ENCODE data around the gene PAIP2B. TPM values are rescaled to one million over a fixed set of nuclear protein-coding genes. Genes with fewer than 3 reads are reported as not detected.
"Not testable (repeated sequence)": the region's sequence is repeated elsewhere in the genome, so short reads cannot be mapped to it uniquely, and the experiment has no call there.

Gene PAIP2B
- total RNA-seq, 2 donors from 2014 or later = 4.7 to 6.3 TPM

GRCh38 chr2:71224457-71224856, 2.4 kb downstream of the PAIP2B start:
- DNase-seq (no peak), ATAC-seq (no peak)
- intact Hi-C loops (cut with DNase I, micrococcal nuclease) = no loop called here

- DNase-seq = peak; percentile 71 to 73
- no peak for ATAC-seq
- intact Hi-C loops (cut with DNase I, micrococcal nuclease) = no loop called here
Measured at GRCh38 chr2:71223767-71224333, 3.1 kb downstream of the PAIP2B start.

DNA sequence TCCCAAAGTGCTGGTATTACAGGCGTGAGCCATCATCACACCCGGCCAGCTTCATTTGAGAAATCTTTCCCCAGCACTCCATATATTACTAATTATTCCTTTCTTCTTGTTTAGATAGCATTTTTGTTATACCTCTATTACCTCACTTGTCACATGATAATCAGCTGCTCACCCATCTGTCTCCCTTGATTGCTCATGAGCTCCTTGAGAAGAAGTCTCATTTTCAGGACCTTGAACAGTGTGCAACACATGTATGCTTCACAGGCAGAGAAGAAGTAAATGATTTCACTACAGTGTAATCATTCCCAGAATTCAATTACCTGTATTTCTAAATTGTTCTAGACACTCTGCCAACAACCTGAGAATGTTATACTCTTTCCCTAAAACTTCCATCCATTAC, 6.2 kb downstream of the PAIP2B start:
- ATAC-seq = no peak

GRCh38 chr2:71216501-71216900, 10.4 kb downstream of the PAIP2B start:
- DNase-seq (no peak), ATAC-seq (no peak)
- intact Hi-C loops (cut with DNase I, micrococcal nuclease) = no loop called here

More for the DNA sequence above, 6.2 kb downstream of the PAIP2B start:
- intact Hi-C loops (cut with DNase I, micrococcal nuclease) = no loop called here
- DNase-seq = no peak

DNA sequence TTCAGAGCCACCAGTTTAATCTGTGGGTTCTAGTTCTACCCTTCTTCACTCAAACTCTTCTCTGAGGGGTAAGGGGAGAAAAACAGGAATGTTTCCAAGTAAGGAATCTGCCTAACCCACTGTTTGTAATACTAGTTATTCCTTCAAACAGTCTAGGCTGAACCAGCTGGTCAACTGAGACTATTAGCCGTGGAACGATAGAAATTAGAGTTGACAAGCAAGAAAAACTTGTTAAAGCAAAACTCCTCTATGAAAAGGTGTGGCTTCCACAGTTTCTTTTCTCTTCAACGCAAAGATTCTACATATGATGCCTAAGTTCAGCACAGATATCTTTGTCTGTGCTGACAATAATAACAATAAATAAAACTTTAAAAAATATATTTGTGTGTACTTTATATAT, 11.5 kb downstream of the PAIP2B start:
- no peak for DNase-seq
- intact Hi-C loops (cut with DNase I, micrococcal nuclease) = no loop called here
- ATAC-seq = no peak

- intact Hi-C loops (cut with DNase I, micrococcal nuclease) = no loop called here
- no peak for DNase-seq
- ATAC-seq = no peak
Measured at GRCh38 chr2:71212336-71212735, 14.6 kb downstream of the PAIP2B start.

- DNase-seq = no peak
- intact Hi-C loops (cut with DNase I, micrococcal nuclease) = no loop called here
- ATAC-seq = no peak
Measured at GRCh38 chr2:71210292-71210691, 16.6 kb downstream of the PAIP2B start.

GRCh38 chr2:71208756-71209155, 18.1 kb downstream of the PAIP2B start:
- ATAC-seq (no peak), DNase-seq (no peak)
- intact Hi-C loops (cut with DNase I, micrococcal nuclease) = no loop called here

DNA sequence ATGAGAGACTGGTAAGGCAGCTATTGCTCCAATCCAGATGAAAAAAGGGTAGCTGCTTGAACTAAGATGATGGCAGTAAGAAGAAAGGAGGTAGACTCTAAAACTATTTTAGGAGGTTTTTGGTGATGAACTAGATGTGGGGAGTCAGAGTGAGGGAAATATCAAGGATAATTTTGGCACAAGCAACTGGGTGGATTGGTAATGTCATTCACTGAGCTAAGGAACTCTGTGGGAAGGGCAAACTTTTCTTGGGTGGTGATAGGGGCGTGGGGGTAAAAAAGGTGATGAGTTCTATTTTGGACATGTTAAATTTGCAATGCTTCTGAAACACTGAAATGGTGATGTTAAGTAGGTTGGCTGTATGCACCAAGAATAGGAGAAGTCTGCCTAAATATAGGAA, 19.3 kb downstream of the PAIP2B start:
- DNase-seq (no peak), ATAC-seq (no peak)
- intact Hi-C loops (cut with DNase I, micrococcal nuclease) = no loop called here

DNA sequence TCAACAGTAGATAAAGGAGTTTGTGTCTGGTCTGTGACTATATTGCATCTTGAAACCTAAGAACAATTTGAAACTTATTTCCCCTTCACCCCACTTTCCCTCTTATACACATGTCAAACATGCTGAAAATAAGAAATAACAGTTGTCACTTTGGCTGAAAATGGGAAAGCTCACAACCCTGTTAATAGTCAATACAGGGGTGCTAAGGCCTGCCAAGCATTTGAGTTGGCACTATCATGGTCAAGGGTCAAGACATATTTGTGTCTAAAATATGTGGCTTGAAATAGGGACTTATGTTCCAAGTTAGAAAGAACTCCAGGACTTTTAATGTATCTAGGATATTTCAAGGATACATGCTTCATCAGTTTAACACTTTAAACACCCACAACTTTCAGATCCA, 20.6 kb downstream of the PAIP2B start:
- ATAC-seq = no peak
- intact Hi-C loops (cut with DNase I, micrococcal nuclease) = no loop called here
- no peak for DNase-seq

- ATAC-seq = no peak
- intact Hi-C loops (cut with DNase I, micrococcal nuclease) = no loop called here
Measured at GRCh38 chr2:71191570-71191943, 35.3 kb downstream of the PAIP2B start.

DNA sequence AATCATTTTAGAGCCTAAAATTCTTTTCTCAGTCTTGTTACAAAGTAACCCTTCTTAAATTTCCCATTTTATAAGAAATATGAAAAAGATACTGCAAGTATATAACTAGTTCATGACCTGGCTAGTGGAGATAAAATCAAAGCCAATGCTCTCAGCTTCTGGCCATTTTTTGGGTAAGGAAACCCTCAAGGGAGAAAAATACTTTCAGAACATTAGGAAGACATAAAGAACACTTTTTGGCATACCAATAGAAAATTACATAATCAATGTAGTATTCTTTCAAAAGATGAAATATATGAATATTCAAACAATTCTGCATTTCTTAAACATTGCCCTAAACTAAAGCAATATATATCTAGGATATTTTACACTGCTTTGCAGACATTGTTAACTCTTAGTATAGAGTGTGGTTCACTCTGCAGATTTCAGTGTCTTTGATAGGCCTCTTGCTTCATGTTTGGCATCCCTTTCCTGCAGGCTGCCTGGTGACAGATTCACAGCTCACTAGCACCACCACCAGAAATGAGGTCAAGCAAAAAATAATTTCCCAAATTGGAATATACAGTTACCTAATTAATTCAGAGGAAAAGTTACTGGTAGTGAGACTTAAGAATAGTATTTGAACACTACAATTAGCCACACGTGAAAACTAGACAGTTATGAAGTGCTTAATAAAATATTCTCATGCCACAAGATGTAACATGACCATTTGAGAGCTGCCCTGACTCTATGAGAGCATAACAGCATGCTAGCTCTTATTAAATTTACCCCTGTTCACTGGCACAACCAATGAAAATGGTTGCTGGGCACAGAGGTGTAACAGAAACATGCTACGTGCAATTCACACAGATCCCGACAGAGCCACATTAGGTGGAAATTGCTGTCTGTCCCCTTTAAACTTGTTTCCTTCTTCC, 36.0 kb downstream of the PAIP2B start:
- intact Hi-C loops (cut with DNase I, micrococcal nuclease) = no loop called here

More at GRCh38 chr2:71191570-71191943, 35.3 kb downstream of the PAIP2B start:
- no peak for DNase-seq

DNA sequence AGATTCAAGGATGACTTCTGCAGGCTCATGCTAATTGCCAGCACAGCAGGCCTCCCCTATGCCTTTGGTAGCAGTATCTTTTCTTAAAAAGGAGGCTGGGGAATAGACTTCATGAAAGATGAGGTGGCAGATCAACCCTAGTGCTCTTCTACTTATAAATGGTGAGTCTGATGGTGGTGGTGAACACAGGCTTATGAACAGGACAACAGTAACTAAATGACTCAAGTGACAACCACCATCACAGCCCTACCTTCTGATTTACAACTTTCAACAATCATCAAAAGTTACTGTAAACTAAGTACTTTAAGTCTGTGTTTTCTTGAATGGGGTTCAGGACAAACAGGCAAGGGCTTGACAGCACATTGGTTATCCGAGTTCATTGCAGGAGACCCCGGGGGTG, 39.3 kb downstream of the PAIP2B start:
- no peak for ATAC-seq
- intact Hi-C loops (cut with DNase I, micrococcal nuclease) = no loop called here
- no peak for DNase-seq

More for the DNA sequence above, 36.0 kb downstream of the PAIP2B start:
- no peak for ATAC-seq
- DNase-seq = no peak

DNA sequence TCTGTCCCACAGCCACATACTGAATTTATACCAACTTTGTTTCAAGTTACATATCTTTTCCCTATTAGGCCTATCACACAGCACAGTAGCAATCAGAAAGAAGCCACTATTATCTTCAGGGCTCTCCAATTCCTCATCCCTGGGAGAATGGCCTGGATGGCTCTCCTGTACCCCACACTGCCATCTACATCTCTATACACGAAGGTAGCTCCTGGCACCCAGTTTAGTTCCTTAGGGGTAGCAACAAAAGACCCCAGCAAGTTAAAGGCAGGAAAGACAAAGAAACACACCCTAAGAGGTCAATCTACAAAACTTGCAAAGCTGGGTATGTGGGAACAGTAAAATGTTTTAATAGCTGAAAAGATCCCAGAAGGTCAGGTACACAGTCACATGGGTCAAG, 39.9 kb downstream of the PAIP2B start:
- intact Hi-C loops (cut with DNase I, micrococcal nuclease) = no loop called here
- DNase-seq = no peak

GRCh38 chr2:71183306-71184115, 43.4 kb downstream of the PAIP2B start:
- intact Hi-C loops (cut with DNase I, micrococcal nuclease); ATAC-seq; DNase-seq: not testable (repeated sequence)

More for the DNA sequence above, 39.9 kb downstream of the PAIP2B start:
- ATAC-seq = no peak

DNA sequence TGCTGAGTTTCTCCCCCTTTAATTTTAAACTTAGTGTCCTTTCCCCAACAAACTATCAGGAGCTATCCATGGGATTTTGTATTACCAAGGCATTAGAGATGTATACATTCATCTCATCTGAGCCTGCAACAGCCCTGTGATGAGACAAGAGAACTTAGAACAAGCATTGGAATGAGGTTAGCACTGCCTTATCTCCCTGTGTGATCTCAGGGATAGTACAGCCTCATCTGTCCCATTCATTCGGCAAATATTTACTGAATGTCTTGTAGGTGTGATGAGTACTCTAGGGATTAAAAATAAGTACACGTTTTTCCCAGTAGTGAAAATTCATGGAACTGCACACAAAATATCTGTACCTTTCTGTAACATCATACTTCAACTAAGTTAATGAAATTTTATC, 45.6 kb downstream of the PAIP2B start:
- intact Hi-C loops (cut with DNase I, micrococcal nuclease) = no loop called here
- ATAC-seq = no peak
- DNase-seq = no peak

DNA sequence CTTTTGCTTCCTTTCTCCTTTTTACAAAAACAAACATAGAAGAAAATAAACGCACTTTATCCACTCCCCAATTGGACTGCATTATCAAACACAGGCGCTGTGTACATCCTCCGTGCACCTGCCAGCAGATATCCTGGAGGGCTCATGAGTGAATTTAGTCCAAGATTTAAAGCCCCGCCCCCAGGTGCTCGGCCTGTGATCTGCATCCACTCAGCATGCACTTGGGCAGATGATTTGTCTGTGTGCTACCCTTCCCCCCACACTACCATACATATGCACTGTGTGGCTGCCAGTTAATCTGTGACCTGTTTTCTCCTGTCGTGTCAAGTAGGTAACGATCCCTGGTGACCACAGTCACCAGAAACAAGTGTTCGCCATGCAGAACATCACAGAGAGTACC, 48.1 kb downstream of the PAIP2B start:
- DNase-seq; ATAC-seq; intact Hi-C loops (cut with DNase I, micrococcal nuclease): not testable (repeated sequence)

DNA sequence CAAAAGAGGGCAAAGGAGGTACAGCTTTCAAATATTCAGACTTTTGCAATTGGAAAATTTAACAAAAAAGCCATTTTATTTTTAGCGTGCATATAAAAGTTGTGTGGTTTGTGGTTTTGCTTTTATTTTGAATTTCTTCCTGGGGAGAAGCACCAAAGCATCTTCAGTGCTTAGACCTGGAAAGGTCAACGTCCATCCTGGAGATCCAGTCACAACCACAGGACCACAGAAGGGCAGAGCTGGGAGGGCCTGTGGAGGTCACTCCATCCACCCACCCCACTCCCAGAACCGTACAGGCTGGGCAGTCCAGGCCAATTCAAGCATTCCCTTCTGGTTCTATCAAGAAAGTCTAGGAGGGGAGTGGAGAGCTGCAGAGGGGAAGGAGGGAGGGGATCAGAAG, 52.7 kb downstream of the PAIP2B start:
- DNase-seq = no peak
- intact Hi-C loops (cut with DNase I, micrococcal nuclease) = no loop called here
- no peak for ATAC-seq

- ATAC-seq (no peak), DNase-seq (no peak)
- intact Hi-C loops (cut with DNase I, micrococcal nuclease) = no loop called here
Measured at GRCh38 chr2:71173096-71173495, 53.8 kb downstream of the PAIP2B start.

DNA sequence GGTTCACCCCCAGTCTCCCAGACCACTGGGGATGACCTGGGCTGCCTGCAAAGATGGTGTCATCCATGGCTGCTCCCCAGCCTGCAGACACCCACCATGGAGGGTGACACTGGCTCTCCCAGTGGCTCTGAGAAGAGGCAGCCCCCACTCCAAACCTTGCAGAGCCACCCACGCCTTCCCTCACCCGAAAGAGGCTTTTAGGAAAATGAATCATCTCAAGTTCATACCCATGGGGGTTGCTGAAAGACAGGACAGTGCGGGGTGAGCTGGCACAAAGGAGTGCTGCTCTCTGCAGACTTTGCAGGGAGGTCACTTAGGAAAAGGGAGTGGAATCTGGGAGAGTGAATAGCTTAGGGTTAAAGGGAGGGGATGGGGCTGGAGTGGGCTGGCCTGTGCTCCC, 60.1 kb downstream of the PAIP2B start:
- intact Hi-C loops (cut with DNase I, micrococcal nuclease) = no loop called here
- DNase-seq = no peak
- no peak for ATAC-seq

Measured in left colon (tissue), 2 donors.